Measurements from ENCODE around the gene UBE2O.

Gene UBE2O

GRCh38 chr17:76462556-76463290 lies 9.8 kb upstream of the UBE2O start:
- DNase-seq = no peak

- DNase-seq = no peak
Observed at GRCh38 chr17:76461765-76462555, 9.0 kb upstream of the UBE2O start.

GRCh38 chr17:76459674-76460073 lies 6.7 kb upstream of the UBE2O start:
- DNase-seq = no peak

- no peak for DNase-seq
Observed at GRCh38 chr17:76458580-76459490, 5.9 kb upstream of the UBE2O start.

- no peak for DNase-seq
Observed at GRCh38 chr17:76453431-76453743, 435 bp upstream of the UBE2O start.

- DNase-seq = peak; percentile 9
Observed at GRCh38 chr17:76452127-76452659, 759 bp downstream of the UBE2O start.

- no peak for DNase-seq
Observed at GRCh38 chr17:76451506-76451905, 1.4 kb downstream of the UBE2O start.

- DNase-seq = no peak
Observed at GRCh38 chr17:76449126-76449525, 3.8 kb downstream of the UBE2O start.

GRCh38 chr17:76447931-76448652 lies 4.9 kb downstream of the UBE2O start:
- DNase-seq = no peak

GRCh38 chr17:76446449-76447231 lies 6.3 kb downstream of the UBE2O start:
- no peak for DNase-seq

- DNase-seq = no peak
Observed at GRCh38 chr17:76445697-76446448, 7.1 kb downstream of the UBE2O start.

GRCh38 chr17:76444518-76445311 lies 8.2 kb downstream of the UBE2O start:
- no peak for DNase-seq

- DNase-seq = no peak
Observed at GRCh38 chr17:76442341-76443338, 10.3 kb downstream of the UBE2O start.

- no peak for DNase-seq
Observed at GRCh38 chr17:76441686-76442340, 11.1 kb downstream of the UBE2O start.

GRCh38 chr17:76440751-76441362 lies 12.1 kb downstream of the UBE2O start:
- no peak for DNase-seq

GRCh38 chr17:76439314-76439928 lies 13.5 kb downstream of the UBE2O start:
- DNase-seq = no peak

- DNase-seq = no peak
Observed at GRCh38 chr17:76438906-76439305, 14.0 kb downstream of the UBE2O start.

All from CD4-positive, alpha-beta T cell treated with Interleukin-12 subunit alpha and Interleukin-12 subunit beta, for 1 hour (primary cell).